K562 (cell line): ENCODE results near the gene NDST4. TPM values are rescaled to one million over a fixed set of nuclear protein-coding genes. Genes with fewer than 3 reads are reported as not detected.

ENCODE experiments used
- ATAC-seq: fragments of 200-7000 bp; cut with Tn5 transposase; 3 replicates; pipeline ENCODE4 v1.9.1; 2020; ENCODE audit warnings: moderate library complexity
- BruUV-seq: library from RNA; stranded (reverse); fragments of 400-500 nt; replicated peaks from 2 replicates; lab custom pipeline; 2021; lab: Mats Ljungman, UMichigan
- CTCF ChIA-PET: fragments of 300-600 bp; formaldehyde crosslinking; extraction: SDS; loops from one replicate; lab custom pipeline; 2021; ENCODE audit warnings: low intra/inter-chr PET ratio; lab: Yijun Ruan, JAX
- POLR2A ChIA-PET: fragments of 300-600, 350-650 bp; sonication (Branson Sonifier 250); formaldehyde crosslinking; extraction: SDS; loops from one replicate; lab custom pipeline; 2021; ENCODE audit warnings: antibody characterized with exemption, inconsistent platforms; lab: Yijun Ruan, JAX
- DNase-seq, 4 experiments: peaks; one replicate each; pipeline versions ENCODE4 v3.0.0 to v3.0.0-alpha.2; 2011 to 2018; ENCODE audit warnings: low spot score in 3 of 4, mixed read lengths in 3 of 4; ENCODE audit errors: extremely low read depth in 1 of 4
- FAIRE-seq: peaks from 2 replicates; lab custom pipeline; 2011; peaks lifted over from hg19 to GRCh38; lab: Jason Lieb, UNC
- H2AFZ ChIP-seq: 2 replicates; pipeline ENCODE4 v1.6.0; 2011; ENCODE audit warnings: low read depth, low read length, control low read depth, inconsistent platforms
- H3K27ac ChIP-seq: fragments of 200-600 bp; 3 replicates; pipeline ENCODE4 v1.8.0; 2011; ENCODE audit warnings: low read depth, mild to moderate bottlenecking, control low read depth, inconsistent platforms, low read length, moderate library complexity, mixed read lengths; ENCODE audit errors: extremely low read depth
- H3K27me3 ChIP-seq, 2 experiments: fragments of 300-600 bp in 1 of 2; 2 replicates in 1 of 2; 3 replicates in 1 of 2; pipeline versions ENCODE4 v1.6.0 to v1.8.0; 2011; ENCODE audit warnings: inconsistent platforms in 2 of 2, low read length in 2 of 2, mild to moderate bottlenecking in 1 of 2, mixed read lengths in 1 of 2, moderate library complexity in 1 of 2; ENCODE audit not compliant: control insufficient read depth in 2 of 2, insufficient read depth in 2 of 2
- H3K36me3 ChIP-seq: fragments of 300-600 bp; 3 replicates; pipeline ENCODE4 v1.8.0; 2011; ENCODE audit warnings: mild to moderate bottlenecking, low read length, inconsistent platforms; ENCODE audit not compliant: control insufficient read depth, insufficient read depth
- H3K4me1 ChIP-seq, 2 experiments: fragments of 200-600 bp in 1 of 2; replicated peaks in 1 of 2; 2 replicates in 1 of 2; 3 replicates in 1 of 2; pipeline versions ENCODE4 v1.5.1 to v1.8.0; 2011; ENCODE audit warnings: inconsistent platforms in 2 of 2, low read length in 2 of 2, mild to moderate bottlenecking in 1 of 2, mixed read lengths in 1 of 2, moderate library complexity in 1 of 2; ENCODE audit not compliant: control insufficient read depth in 2 of 2, insufficient read depth in 2 of 2
- H3K4me2 ChIP-seq: 2 replicates; pipeline ENCODE4 v1.6.1; 2011; ENCODE audit warnings: low read length, control low read depth, inconsistent platforms, mixed read lengths; ENCODE audit not compliant: insufficient read depth
- H3K4me3 ChIP-seq: fragments of 200-600 bp; sonication (generic), shearing (Covaris generic); 2 replicates; pipeline ENCODE4 v1.5.1; 2016; ENCODE audit warnings: control low read depth, inconsistent platforms
- H3K79me2 ChIP-seq: fragments of 200-600 bp; 3 replicates; pipeline ENCODE4 v1.8.0; 2011; ENCODE audit warnings: low read length, inconsistent platforms; ENCODE audit not compliant: control insufficient read depth, insufficient read depth
- H3K9ac ChIP-seq, 2 experiments: 2 replicates each; pipeline versions ENCODE4 v1.6.0 to v1.6.1; 2011; ENCODE audit warnings: low read depth in 2 of 2, low read length in 2 of 2, control low read depth in 1 of 2, inconsistent platforms in 1 of 2, mild to moderate bottlenecking in 1 of 2, mixed read lengths in 1 of 2; ENCODE audit not compliant: insufficient read depth in 1 of 2
- H3K9me1 ChIP-seq: one replicate; pipeline ENCODE4 v1.6.0; 2011; ENCODE audit warnings: inconsistent platforms, mild to moderate bottlenecking, low read length, moderate library complexity; ENCODE audit not compliant: control insufficient read depth, insufficient read depth
- H3K9me3 ChIP-seq: replicated peaks from 2 replicates; pipeline ENCODE4 v1.5.1; 2011; ENCODE audit warnings: low read depth, low read length, inconsistent platforms; ENCODE audit not compliant: control insufficient read depth, insufficient read depth
- H4K20me1 ChIP-seq: replicated peaks from 2 replicates; pipeline ENCODE4 v1.6.1; 2011; ENCODE audit warnings: low read length, inconsistent platforms, mixed read lengths; ENCODE audit not compliant: control insufficient read depth, insufficient read depth
- MTA3 ChIP-seq: fragments of 450-650 bp; formaldehyde crosslinking; IDR thresholded peaks from 2 replicates; pipeline ENCODE4 v1.6.1; 2017; ENCODE audit warnings: mild to moderate bottlenecking, borderline replicate concordance
- ZC3H4 ChIP-seq: sonication (generic); formaldehyde crosslinking; IDR thresholded peaks from 2 replicates; pipeline ENCODE4 v1.9.0; 2021; ENCODE audit warnings: missing genetic modification reagents, borderline replicate concordance
- WGBS: fragments of 100-300 bp; shearing (Covaris generic); methylation state at CpG from one replicate; pipeline ENCODE4 v1.1.6; 2016; ENCODE audit warnings: low coverage, mixed read lengths; ENCODE audit not compliant: insufficient coverage; ENCODE audit errors: missing lambda C conversion rate; 5-methylcytosine and 5-hydroxymethylcytosine counted together
- in situ Hi-C: fragments of 300-500 bp; cut with MboI; formaldehyde crosslinking; loops from 4 replicates; pipeline ENCODE4 v1.15.0; 2018; ENCODE audit warnings: inconsistent platforms, mixed read lengths
- intact Hi-C: fragments of 100-400 bp; cut with micrococcal nuclease; formaldehyde crosslinking; loops from 2 replicates; pipeline ENCODE4 v1.14.2; 2022
- polyA plus RNA-seq, 8 experiments: library from polyadenylated mRNA; depleted of rRNA in 4 of 8; stranded (reverse) in 5 of 8; unstranded in 3 of 8; fragments of >200 nt; fragmentation: Nextera tagmentation in 2 of 8; fragmentation: Illumina TruSeq in 1 of 8; extraction: Ambion mirVana in 2 of 8; extraction: Trizol in 1 of 8; gene quantifications; 2 replicates each; pipeline versions ENCODE4 v1.2.1 to v1.2.3, GENCODE V29; 2011 to 2014; ENCODE audit warnings: inconsistent platforms in 1 of 8, missing spikeins in 1 of 8
- total RNA-seq, 7 experiments: library from RNA; depleted of rRNA in 6 of 7; stranded (reverse); fragments of >200 nt in 6 of 7; fragmentation: Illumina TruSeq in 2 of 7; extraction: Trizol in 2 of 7; gene quantifications; 2 replicates each; pipeline versions ENCODE4 v1.2.1 to v1.2.3, GENCODE V29; 2011 to 2021; ENCODE audit warnings: low replicate concordance in 1 of 7
- TF ChIP-seq, protein P1 (sequence below), 2 experiments: fragments of 450-650 bp in 1 of 2; IDR thresholded peaks; 2 replicates each; pipeline ENCODE4 v1.6.1; 2011 to 2017; ENCODE audit warnings: low read depth in 2 of 2, antibody characterized with exemption in 1 of 2, borderline replicate concordance in 1 of 2, low read length in 1 of 2, mild to moderate bottlenecking in 1 of 2, mixed read lengths in 1 of 2; ENCODE audit not compliant: control insufficient read depth in 1 of 2
- TF ChIP-seq, protein P2 (sequence below): fragments of 450-650 bp; formaldehyde crosslinking; IDR thresholded peaks from 2 replicates; pipeline ENCODE4 v1.4.0; 2020; ENCODE audit warnings: mild to moderate bottlenecking, mixed read lengths
- TF ChIP-seq, protein P3 (sequence below): IDR thresholded peaks from 3 replicates; pipeline ENCODE4 v1.6.1; 2011; ENCODE audit warnings: borderline replicate concordance, mild to moderate bottlenecking, moderate library complexity; ENCODE audit not compliant: insufficient read length; ENCODE audit errors: extremely low read depth
- TF ChIP-seq, protein P4 (sequence below): sonication (generic); formaldehyde crosslinking; IDR thresholded peaks from 2 replicates; pipeline ENCODE4 v1.8.1; 2023; ENCODE audit warnings: missing genetic modification reagents, mild to moderate bottlenecking, borderline replicate concordance

NDST4 gene
- total and polyA plus RNA-seq, 9 of the 15 experiments (the other 6 are each of a cell fraction or from before 2014, with no cell fraction given) = not detected

DNA sequence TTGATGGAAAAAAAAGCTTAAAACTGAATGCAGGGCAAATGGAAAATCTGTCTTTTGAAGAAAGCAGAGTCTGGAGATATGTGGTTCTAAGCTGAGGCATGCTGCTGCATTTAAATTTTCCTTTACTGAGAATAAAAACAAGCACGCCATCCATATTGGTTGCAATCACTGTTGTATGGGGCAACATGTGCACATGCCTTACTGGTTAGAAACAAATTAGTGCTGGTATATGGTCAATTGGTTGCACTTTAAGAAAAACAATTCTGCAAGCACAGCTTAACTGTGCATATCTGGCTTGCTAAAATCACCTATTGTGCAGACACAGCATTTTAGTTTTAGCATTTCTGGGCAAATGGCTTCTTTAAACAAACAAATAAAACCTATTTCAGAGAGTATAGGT lies 239.1 kb downstream of the NDST4 start (continued):
- TF ChIP-seq, protein P1, sequence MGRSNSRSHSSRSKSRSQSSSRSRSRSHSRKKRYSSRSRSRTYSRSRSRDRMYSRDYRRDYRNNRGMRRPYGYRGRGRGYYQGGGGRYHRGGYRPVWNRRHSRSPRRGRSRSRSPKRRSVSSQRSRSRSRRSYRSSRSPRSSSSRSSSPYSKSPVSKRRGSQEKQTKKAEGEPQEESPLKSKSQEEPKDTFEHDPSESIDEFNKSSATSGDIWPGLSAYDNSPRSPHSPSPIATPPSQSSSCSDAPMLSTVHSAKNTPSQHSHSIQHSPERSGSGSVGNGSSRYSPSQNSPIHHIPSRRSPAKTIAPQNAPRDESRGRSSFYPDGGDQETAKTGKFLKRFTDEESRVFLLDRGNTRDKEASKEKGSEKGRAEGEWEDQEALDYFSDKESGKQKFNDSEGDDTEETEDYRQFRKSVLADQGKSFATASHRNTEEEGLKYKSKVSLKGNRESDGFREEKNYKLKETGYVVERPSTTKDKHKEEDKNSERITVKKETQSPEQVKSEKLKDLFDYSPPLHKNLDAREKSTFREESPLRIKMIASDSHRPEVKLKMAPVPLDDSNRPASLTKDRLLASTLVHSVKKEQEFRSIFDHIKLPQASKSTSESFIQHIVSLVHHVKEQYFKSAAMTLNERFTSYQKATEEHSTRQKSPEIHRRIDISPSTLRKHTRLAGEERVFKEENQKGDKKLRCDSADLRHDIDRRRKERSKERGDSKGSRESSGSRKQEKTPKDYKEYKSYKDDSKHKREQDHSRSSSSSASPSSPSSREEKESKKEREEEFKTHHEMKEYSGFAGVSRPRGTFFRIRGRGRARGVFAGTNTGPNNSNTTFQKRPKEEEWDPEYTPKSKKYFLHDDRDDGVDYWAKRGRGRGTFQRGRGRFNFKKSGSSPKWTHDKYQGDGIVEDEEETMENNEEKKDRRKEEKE (IDR thresholded peaks at IDR 0.05; ENCODE audit: borderline replicate concordance in 1 of 2, control insufficient read depth in 1 of 2, low read depth in 2 of 2, low read length in 1 of 2) = no peak

DNA sequence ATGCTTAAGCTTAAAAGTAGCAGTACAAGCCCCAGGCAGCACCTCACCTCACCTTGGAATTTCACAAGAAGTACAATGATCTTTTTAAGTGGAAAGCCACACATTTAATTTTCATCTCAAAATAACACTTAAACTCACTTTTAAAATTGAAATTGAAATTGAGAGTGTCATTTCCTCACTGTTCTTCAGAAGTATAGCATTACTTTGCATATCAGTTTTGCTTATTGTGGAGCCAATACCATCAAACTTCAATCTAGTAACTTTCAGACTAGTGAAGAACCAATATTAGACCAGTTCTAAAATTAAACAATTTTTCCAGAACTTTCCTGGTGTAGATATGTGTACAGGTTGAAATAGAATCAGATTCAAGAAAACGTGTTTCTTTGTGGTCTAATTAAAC lies 242.4 kb downstream of the NDST4 start:
- no peaks in the 10 kb centered on the region for H3K36me3 ChIP-seq
- TF ChIP-seq MTA3 (no peak), ZC3H4 (CRISPR knock-in tag) (no peak)
- TF ChIP-seq, protein P2, sequence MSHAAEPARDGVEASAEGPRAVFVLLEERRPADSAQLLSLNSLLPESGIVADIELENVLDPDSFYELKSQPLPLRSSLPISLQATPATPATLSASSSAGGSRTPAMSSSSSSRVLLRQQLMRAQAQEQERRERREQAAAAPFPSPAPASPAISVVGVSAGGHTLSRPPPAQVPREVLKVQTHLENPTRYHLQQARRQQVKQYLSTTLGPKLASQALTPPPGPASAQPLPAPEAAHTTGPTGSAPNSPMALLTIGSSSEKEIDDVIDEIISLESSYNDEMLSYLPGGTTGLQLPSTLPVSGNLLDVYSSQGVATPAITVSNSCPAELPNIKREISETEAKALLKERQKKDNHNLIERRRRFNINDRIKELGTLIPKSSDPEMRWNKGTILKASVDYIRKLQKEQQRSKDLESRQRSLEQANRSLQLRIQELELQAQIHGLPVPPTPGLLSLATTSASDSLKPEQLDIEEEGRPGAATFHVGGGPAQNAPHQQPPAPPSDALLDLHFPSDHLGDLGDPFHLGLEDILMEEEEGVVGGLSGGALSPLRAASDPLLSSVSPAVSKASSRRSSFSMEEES (CRISPR knock-in tag) = no peak
- TF ChIP-seq, protein P3, sequence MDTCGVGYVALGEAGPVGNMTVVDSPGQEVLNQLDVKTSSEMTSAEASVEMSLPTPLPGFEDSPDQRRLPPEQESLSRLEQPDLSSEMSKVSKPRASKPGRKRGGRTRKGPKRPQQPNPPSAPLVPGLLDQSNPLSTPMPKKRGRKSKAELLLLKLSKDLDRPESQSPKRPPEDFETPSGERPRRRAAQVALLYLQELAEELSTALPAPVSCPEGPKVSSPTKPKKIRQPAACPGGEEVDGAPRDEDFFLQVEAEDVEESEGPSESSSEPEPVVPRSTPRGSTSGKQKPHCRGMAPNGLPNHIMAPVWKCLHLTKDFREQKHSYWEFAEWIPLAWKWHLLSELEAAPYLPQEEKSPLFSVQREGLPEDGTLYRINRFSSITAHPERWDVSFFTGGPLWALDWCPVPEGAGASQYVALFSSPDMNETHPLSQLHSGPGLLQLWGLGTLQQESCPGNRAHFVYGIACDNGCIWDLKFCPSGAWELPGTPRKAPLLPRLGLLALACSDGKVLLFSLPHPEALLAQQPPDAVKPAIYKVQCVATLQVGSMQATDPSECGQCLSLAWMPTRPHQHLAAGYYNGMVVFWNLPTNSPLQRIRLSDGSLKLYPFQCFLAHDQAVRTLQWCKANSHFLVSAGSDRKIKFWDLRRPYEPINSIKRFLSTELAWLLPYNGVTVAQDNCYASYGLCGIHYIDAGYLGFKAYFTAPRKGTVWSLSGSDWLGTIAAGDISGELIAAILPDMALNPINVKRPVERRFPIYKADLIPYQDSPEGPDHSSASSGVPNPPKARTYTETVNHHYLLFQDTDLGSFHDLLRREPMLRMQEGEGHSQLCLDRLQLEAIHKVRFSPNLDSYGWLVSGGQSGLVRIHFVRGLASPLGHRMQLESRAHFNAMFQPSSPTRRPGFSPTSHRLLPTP = no peak
- TF ChIP-seq, protein P4, sequence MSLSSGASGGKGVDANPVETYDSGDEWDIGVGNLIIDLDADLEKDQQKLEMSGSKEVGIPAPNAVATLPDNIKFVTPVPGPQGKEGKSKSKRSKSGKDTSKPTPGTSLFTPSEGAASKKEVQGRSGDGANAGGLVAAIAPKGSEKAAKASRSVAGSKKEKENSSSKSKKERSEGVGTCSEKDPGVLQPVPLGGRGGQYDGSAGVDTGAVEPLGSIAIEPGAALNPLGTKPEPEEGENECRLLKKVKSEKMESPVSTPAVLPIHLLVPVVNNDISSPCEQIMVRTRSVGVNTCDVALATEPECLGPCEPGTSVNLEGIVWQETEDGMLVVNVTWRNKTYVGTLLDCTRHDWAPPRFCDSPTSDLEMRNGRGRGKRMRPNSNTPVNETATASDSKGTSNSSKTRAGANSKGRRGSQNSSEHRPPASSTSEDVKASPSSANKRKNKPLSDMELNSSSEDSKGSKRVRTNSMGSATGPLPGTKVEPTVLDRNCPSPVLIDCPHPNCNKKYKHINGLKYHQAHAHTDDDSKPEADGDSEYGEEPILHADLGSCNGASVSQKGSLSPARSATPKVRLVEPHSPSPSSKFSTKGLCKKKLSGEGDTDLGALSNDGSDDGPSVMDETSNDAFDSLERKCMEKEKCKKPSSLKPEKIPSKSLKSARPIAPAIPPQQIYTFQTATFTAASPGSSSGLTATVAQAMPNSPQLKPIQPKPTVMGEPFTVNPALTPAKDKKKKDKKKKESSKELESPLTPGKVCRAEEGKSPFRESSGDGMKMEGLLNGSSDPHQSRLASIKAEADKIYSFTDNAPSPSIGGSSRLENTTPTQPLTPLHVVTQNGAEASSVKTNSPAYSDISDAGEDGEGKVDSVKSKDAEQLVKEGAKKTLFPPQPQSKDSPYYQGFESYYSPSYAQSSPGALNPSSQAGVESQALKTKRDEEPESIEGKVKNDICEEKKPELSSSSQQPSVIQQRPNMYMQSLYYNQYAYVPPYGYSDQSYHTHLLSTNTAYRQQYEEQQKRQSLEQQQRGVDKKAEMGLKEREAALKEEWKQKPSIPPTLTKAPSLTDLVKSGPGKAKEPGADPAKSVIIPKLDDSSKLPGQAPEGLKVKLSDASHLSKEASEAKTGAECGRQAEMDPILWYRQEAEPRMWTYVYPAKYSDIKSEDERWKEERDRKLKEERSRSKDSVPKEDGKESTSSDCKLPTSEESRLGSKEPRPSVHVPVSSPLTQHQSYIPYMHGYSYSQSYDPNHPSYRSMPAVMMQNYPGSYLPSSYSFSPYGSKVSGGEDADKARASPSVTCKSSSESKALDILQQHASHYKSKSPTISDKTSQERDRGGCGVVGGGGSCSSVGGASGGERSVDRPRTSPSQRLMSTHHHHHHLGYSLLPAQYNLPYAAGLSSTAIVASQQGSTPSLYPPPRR (CRISPR knock-in tag) = no peak
- H3K4me2 ChIP-seq = no peak overlapping the region
- ATAC-seq (no peak), DNase-seq (no peak), FAIRE-seq (no peak)
- WGBS = 7% methylated on average over 1 of the region's 1 CpG
- in situ Hi-C loops (no loop called here), intact Hi-C loops (no loop called here)
- H3K4me1 ChIP-seq = no peaks in the 10 kb centered on the region
- H3K4me3 ChIP-seq = no peak overlapping the region
- H3K27me3 ChIP-seq = no peaks in the 10 kb centered on the region
- ChIA-PET POLR2A (no interaction called here), CTCF (no interaction called here)
- H3K79me2 ChIP-seq = no peaks in the 10 kb centered on the region
- no peak overlapping the region for H3K27ac ChIP-seq
- no peak overlapping the region for H2AFZ ChIP-seq
- no peaks in the 10 kb centered on the region for H4K20me1 ChIP-seq
- peaks cover 3% of the 10 kb centered on the region; the same call in 1 of the 2 replicates for H3K9me3 ChIP-seq
- no peak overlapping the region for H3K9ac ChIP-seq
- H3K9me1 ChIP-seq = no peaks in the 10 kb centered on the region
- BruUV-seq = no TSS peak
